ENCODE results near the gene SRSF9.

Gene SRSF9

GRCh38 chr12:120468821-120469449 lies 613 bp downstream of the SRSF9 start:
- ATAC-seq, result peak; percentile 23

DNA sequence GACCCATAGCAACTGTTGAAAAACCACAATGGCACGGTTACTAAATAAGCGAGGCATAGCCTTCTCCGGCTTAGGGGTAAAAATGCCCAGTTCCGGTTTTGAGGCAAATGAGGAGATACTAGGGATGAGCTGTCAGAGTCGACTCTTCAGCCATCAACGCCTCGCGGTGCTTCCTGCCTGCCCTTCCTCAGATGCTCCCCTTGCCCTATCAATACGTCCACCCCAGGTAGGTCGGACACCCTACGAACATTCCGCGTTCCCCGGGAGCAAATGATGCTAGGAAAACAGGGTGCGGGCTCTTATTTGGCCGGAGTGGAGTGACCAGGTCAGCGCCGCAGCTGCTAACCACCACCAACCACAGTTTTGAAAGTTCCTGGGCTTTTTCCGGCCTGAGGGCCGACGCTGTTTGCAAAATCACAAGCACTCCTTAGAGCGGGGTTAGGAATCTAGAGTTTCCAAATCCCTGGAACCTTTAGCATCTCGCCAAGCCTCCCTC lies 1.2 kb downstream of the SRSF9 start:
- peak; percentile 47 for ATAC-seq
- TF ChIP-seq RARB (CRISPR knock-in tag; IDR thresholded peaks at IDR 0.05), result no peak
- no peak for TF ChIP-seq ZFP3 (CRISPR knock-in tag; IDR thresholded peaks at IDR 0.05)
- no peak for TF ChIP-seq ISL1 (CRISPR knock-in tag; IDR thresholded peaks at IDR 0.05)
- no peak for TF ChIP-seq GLIS3 (CRISPR knock-in tag; IDR thresholded peaks at IDR 0.05)
- TF ChIP-seq, protein P1, sequence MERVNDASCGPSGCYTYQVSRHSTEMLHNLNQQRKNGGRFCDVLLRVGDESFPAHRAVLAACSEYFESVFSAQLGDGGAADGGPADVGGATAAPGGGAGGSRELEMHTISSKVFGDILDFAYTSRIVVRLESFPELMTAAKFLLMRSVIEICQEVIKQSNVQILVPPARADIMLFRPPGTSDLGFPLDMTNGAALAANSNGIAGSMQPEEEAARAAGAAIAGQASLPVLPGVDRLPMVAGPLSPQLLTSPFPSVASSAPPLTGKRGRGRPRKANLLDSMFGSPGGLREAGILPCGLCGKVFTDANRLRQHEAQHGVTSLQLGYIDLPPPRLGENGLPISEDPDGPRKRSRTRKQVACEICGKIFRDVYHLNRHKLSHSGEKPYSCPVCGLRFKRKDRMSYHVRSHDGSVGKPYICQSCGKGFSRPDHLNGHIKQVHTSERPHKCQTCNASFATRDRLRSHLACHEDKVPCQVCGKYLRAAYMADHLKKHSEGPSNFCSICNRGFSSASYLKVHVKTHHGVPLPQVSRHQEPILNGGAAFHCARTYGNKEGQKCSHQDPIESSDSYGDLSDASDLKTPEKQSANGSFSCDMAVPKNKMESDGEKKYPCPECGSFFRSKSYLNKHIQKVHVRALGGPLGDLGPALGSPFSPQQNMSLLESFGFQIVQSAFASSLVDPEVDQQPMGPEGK (CRISPR knock-in tag; IDR thresholded peaks at IDR 0.05; ENCODE audit: borderline replicate concordance), result no peak
- no peak for TF ChIP-seq CSDC2 (CRISPR knock-in tag; IDR thresholded peaks at IDR 0.05)
- TF ChIP-seq POU6F1 (CRISPR knock-in tag; IDR thresholded peaks at IDR 0.05; ENCODE audit: borderline replicate concordance, low read depth), result no peak
- no peak for TF ChIP-seq ESRRG (CRISPR knock-in tag; IDR thresholded peaks at IDR 0.05)
- TF ChIP-seq BACH2 (CRISPR knock-in tag; IDR thresholded peaks at IDR 0.05; ENCODE audit: borderline replicate concordance), result no peak
- TF ChIP-seq ZNF70 (CRISPR knock-in tag; IDR thresholded peaks at IDR 0.05), result no peak
- TF ChIP-seq ZC3H10 (CRISPR knock-in tag; IDR thresholded peaks at IDR 0.05), result no peak
- TF ChIP-seq TCF4 (CRISPR knock-in tag; IDR thresholded peaks at IDR 0.05; ENCODE audit: borderline replicate concordance), result no peak

More at GRCh38 chr12:120468821-120469449, 613 bp downstream of the SRSF9 start:
- no peak for TF ChIP-seq ZNF70 (CRISPR knock-in tag; IDR thresholded peaks at IDR 0.05)
- TF ChIP-seq GLIS3 (CRISPR knock-in tag; IDR thresholded peaks at IDR 0.05), result no peak
- TF ChIP-seq ZNF565 (CRISPR knock-in tag; conservative IDR thresholded peaks at IDR 0.05; ENCODE audit: low read depth), result no peak
- no peak for TF ChIP-seq TCF4 (CRISPR knock-in tag; IDR thresholded peaks at IDR 0.05; ENCODE audit: borderline replicate concordance)
- TF ChIP-seq ESRRG (CRISPR knock-in tag; IDR thresholded peaks at IDR 0.05), result no peak
- no peak for TF ChIP-seq ZC3H10 (CRISPR knock-in tag; IDR thresholded peaks at IDR 0.05)
- no peak for TF ChIP-seq OSR1 (CRISPR knock-in tag; IDR thresholded peaks at IDR 0.05)
- no peak for TF ChIP-seq TSHZ2 (CRISPR knock-in tag; IDR thresholded peaks at IDR 0.05)
- no peak for TF ChIP-seq CSDC2 (CRISPR knock-in tag; IDR thresholded peaks at IDR 0.05)
- TF ChIP-seq ZNF8 (CRISPR knock-in tag; IDR thresholded peaks at IDR 0.05), result no peak
- no peak for TF ChIP-seq RARB (CRISPR knock-in tag; IDR thresholded peaks at IDR 0.05)
- no peak for TF ChIP-seq CREB5 (CRISPR knock-in tag; IDR thresholded peaks at IDR 0.05; ENCODE audit: low read depth)
- TF ChIP-seq POU6F1 (CRISPR knock-in tag; IDR thresholded peaks at IDR 0.05; ENCODE audit: borderline replicate concordance, low read depth), result no peak
- TF ChIP-seq ISL1 (CRISPR knock-in tag; IDR thresholded peaks at IDR 0.05), result no peak
- no peak for TF ChIP-seq SNAI2 (CRISPR knock-in tag; IDR thresholded peaks at IDR 0.05)
- TF ChIP-seq, protein P1 (CRISPR knock-in tag; IDR thresholded peaks at IDR 0.05; ENCODE audit: borderline replicate concordance), result no peak
- no peak for TF ChIP-seq TOX (CRISPR knock-in tag; IDR thresholded peaks at IDR 0.05; ENCODE audit: borderline replicate concordance)
- TF ChIP-seq ZFP30 (CRISPR knock-in tag; IDR thresholded peaks at IDR 0.05), result no peak

Data from SK-N-SH treated with all-trans-retinoic acid at 6 μM for 48 hours (cell line).